PC-9 (cell line): ENCODE results near the gene TRAPPC3L. TPM values are rescaled to one million over a fixed set of nuclear protein-coding genes. Genes with fewer than 3 reads are reported as not detected.

Source experiments
- BruUV-seq: library from RNA; stranded (reverse); fragments of 400-500 nt; replicated peaks from 2 replicates; lab custom pipeline; 2021; lab: Mats Ljungman, UMichigan
- CTCF ChIA-PET: fragments of 300-600 bp; sonication (Branson Sonifier 250); formaldehyde crosslinking; loops from one replicate; lab custom pipeline; 2022; ENCODE audit warnings: antibody characterized with exemption; lab: Charles Lee
- POLR2A ChIA-PET: fragments of 300-600 bp; sonication (Branson Sonifier 250); formaldehyde crosslinking; loops from one replicate; lab custom pipeline; 2022; ENCODE audit warnings: antibody characterized with exemption; ENCODE audit not compliant: unreplicated experiment; lab: Charles Lee
- DNase-seq, 2 experiments: peaks; one replicate each; pipeline versions ENCODE4 v3.0.0 to v3.0.0-alpha.2; 2015 to 2022; ENCODE audit warnings: mixed read lengths in 1 of 2
- H2AFZ ChIP-seq: fragments of 200-600 bp; sonication (generic); 2 replicates; pipeline ENCODE4 v1.8.1; 2017; ENCODE audit warnings: antibody characterized with exemption
- H3F3A ChIP-seq: fragments of 200-600 bp; sonication (generic); 2 replicates; pipeline ENCODE4 v1.8.1; 2017; ENCODE audit warnings: antibody characterized with exemption, mild to moderate bottlenecking, low read depth; ENCODE audit not compliant: insufficient read depth
- H3K27ac ChIP-seq: fragments of 200-600 bp; sonication (generic); 2 replicates; pipeline ENCODE4 v1.6.1; 2016; ENCODE audit warnings: mixed run types
- H3K27me3 ChIP-seq: fragments of 200-600 bp; sonication (generic); 2 replicates; pipeline ENCODE4 v1.6.1; 2016; ENCODE audit warnings: low read depth, mixed run types; ENCODE audit not compliant: insufficient read depth
- H3K36me3 ChIP-seq: fragments of 200-600 bp; sonication (generic); 2 replicates; pipeline ENCODE4 v1.6.1; 2016; ENCODE audit warnings: low read depth, mixed run types
- H3K4me1 ChIP-seq: fragments of 200-600 bp; sonication (generic); replicated peaks from 2 replicates; pipeline ENCODE4 v1.6.1; 2016; ENCODE audit warnings: mixed run types; ENCODE audit not compliant: insufficient read depth
- H3K4me2 ChIP-seq: fragments of 200-600 bp; sonication (generic); 2 replicates; pipeline ENCODE4 v1.6.1; 2017; ENCODE audit warnings: mixed run types
- H3K4me3 ChIP-seq: fragments of 200-600 bp; sonication (generic); 2 replicates; pipeline ENCODE4 v1.6.1; 2016; ENCODE audit warnings: mixed run types
- H3K79me2 ChIP-seq: fragments of 200-600 bp; sonication (generic); 2 replicates; pipeline ENCODE4 v1.6.1; 2017; ENCODE audit warnings: low read depth, mixed run types
- H3K9me2 ChIP-seq: fragments of 200-600 bp; sonication (generic); 2 replicates; pipeline ENCODE4 v1.8.1; 2017; ENCODE audit warnings: mild to moderate bottlenecking; ENCODE audit not compliant: insufficient read depth
- H3K9me3 ChIP-seq: fragments of 200-600 bp; sonication (generic); 2 replicates; pipeline ENCODE4 v1.8.1; 2016; ENCODE audit warnings: low read depth; ENCODE audit not compliant: insufficient read depth
- H4K20me1 ChIP-seq: fragments of 200-600 bp; sonication (generic); 2 replicates; pipeline ENCODE4 v1.8.1; 2017; ENCODE audit not compliant: insufficient read depth
- CTCF ChIP-seq: fragments of 200-600 bp; sonication (generic); conservative IDR thresholded peaks from 2 replicates; pipeline ENCODE4 v1.6.1; 2017; ENCODE audit warnings: mixed run types, antibody characterized with exemption, mild to moderate bottlenecking, moderate library complexity
- EZH2 ChIP-seq: fragments of 200-600 bp; sonication (generic); IDR thresholded peaks from 2 replicates; pipeline ENCODE4 v1.8.0; 2017; ENCODE audit warnings: antibody characterized with exemption, low read depth
- intact Hi-C: fragments of 100-400 bp; cut with micrococcal nuclease; formaldehyde crosslinking; loops from one replicate; pipeline ENCODE4 v1.10.0; 2022; ENCODE audit not compliant: unreplicated experiment
- total RNA-seq: library from RNA; stranded (reverse); gene quantifications from 2 replicates; pipeline ENCODE4 v1.2.3, GENCODE V29; 2021

Gene TRAPPC3L
- total RNA-seq, 1 experiment from 2014 or later, result not detected

- peak in 1 of 2 experiments; percentile 50 for DNase-seq
- no peaks in the 10 kb centered on the region for H3K36me3 ChIP-seq
- no peak for TF ChIP-seq CTCF
- ChIA-PET CTCF (no interaction called here), POLR2A (no interaction called here)
- no peak overlapping the region for H3K4me3 ChIP-seq
- H3F3A ChIP-seq, result no peaks in the 10 kb centered on the region
- H3K27me3 ChIP-seq, result no peaks in the 10 kb centered on the region
- H3K4me2 ChIP-seq, result no peak overlapping the region
- H3K4me1 ChIP-seq, result no peaks in the 10 kb centered on the region
- H3K9me3 ChIP-seq, result no peaks in the 10 kb centered on the region
- H3K9me2 ChIP-seq, result no peaks in the 10 kb centered on the region
- H4K20me1 ChIP-seq, result no peaks in the 10 kb centered on the region
- H3K27ac ChIP-seq, result no peak overlapping the region
- intact Hi-C loops, result no loop called here
- no peaks in the 10 kb centered on the region for H3K79me2 ChIP-seq
- H2AFZ ChIP-seq, result no peak overlapping the region
- no TSS peak for BruUV-seq
These were observed 32.1 kb downstream of the TRAPPC3L start for GRCh38 chr6:116513224-116513875.

- DNase-seq, result no peak
- no peak overlapping the region for H3K27ac ChIP-seq
- no peak overlapping the region for H2AFZ ChIP-seq
- no peaks in the 10 kb centered on the region for H4K20me1 ChIP-seq
- intact Hi-C loops, result no loop called here
- H3K9me3 ChIP-seq, result no peaks in the 10 kb centered on the region
- H3K4me1 ChIP-seq, result no peaks in the 10 kb centered on the region
- no TSS peak for BruUV-seq
- no peak overlapping the region for H3K4me2 ChIP-seq
- H3K9me2 ChIP-seq, result no peaks in the 10 kb centered on the region
- ChIA-PET CTCF (no interaction called here), POLR2A (no interaction called here)
- H3K27me3 ChIP-seq, result no peaks in the 10 kb centered on the region
- H3K79me2 ChIP-seq, result no peaks in the 10 kb centered on the region
- TF ChIP-seq EZH2 (no peak), CTCF (no peak)
- no peaks in the 10 kb centered on the region for H3K36me3 ChIP-seq
- H3K4me3 ChIP-seq, result no peak overlapping the region
- no peaks in the 10 kb centered on the region for H3F3A ChIP-seq
These were observed 32.8 kb downstream of the TRAPPC3L start for GRCh38 chr6:116512734-116513133.

- TF ChIP-seq EZH2 (no peak), CTCF (no peak)
- no peak overlapping the region for H3K4me2 ChIP-seq
- intact Hi-C loops, result no loop called here
- H3K9me2 ChIP-seq, result no peaks in the 10 kb centered on the region
- no peaks in the 10 kb centered on the region for H3K79me2 ChIP-seq
- no peak overlapping the region for H2AFZ ChIP-seq
- H3K36me3 ChIP-seq, result no peaks in the 10 kb centered on the region
- H3F3A ChIP-seq, result no peaks in the 10 kb centered on the region
- ChIA-PET CTCF (interaction anchor here (0.5 to 1.2 kb wide), 5 partner anchors 59 to 938 kb away, joined by 3 to 5 read pairs (median 3); partner anchors contain the start of gene RWDD1), POLR2A (interaction anchor here (0.5 to 0.9 kb wide), 4 partner anchors 14 to 233 kb away, joined by 3 to 6 read pairs (median 4); no protein-coding TSS in a partner anchor)
- H3K4me3 ChIP-seq, result no peak overlapping the region
- no peaks in the 10 kb centered on the region for H4K20me1 ChIP-seq
- DNase-seq, result no peak
- no peaks in the 10 kb centered on the region for H3K27me3 ChIP-seq
- BruUV-seq, result no TSS peak
- H3K4me1 ChIP-seq, result no peaks in the 10 kb centered on the region
- H3K27ac ChIP-seq, result no peak overlapping the region
- H3K9me3 ChIP-seq, result no peaks in the 10 kb centered on the region
These were observed 33.3 kb downstream of the TRAPPC3L start for GRCh38 chr6:116512111-116512559.
